ENCODE data around the gene XPR1. TPM values are rescaled to one million over a fixed set of nuclear protein-coding genes. Genes with fewer than 3 reads are reported as not detected.

XPR1 gene
- total RNA-seq, 4 donors from 2014 or later = 17.2 to 28.3 (median 26.6) TPM

DNA sequence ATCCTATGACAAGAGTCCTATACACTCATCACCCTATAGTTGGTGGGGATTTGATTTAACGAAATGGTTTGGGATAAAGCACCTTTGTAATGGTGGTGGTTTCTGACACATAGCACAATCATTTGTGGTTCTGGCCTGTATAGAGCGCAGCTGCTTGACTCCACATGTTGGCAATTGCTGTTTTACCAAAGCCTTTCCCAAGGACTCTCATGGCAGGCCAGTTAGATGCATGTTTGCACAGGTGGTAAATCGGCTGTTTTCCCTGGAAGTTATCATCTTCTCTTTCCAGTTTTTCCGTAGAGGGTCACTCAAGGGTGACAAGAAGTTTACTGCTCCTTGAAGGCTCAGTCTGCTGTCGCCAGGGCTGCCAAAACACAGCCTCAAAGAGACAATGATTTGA, 17.1 kb upstream of the XPR1 start:
- WGBS, 2 donors (ENCODE audit: low coverage in 1 of 2) = 63 to 100% methylated on average over 2 to 5 of the region's 5 CpGs
- Histone ChIP-seq H3K27me3 (no peaks in the 10 kb centered on the region), H3K4me1 (peaks cover 5 to 45% (median 6%) of the 10 kb centered on the region in 3 donors), H3K36me3 (no peaks in the 10 kb centered on the region), H3K27ac (no peak overlapping the region), H3K4me3 (no peak overlapping the region), H3K9me3 (no peaks in the 10 kb centered on the region)
- no peak for ATAC-seq
- TF ChIP-seq, protein P1, sequence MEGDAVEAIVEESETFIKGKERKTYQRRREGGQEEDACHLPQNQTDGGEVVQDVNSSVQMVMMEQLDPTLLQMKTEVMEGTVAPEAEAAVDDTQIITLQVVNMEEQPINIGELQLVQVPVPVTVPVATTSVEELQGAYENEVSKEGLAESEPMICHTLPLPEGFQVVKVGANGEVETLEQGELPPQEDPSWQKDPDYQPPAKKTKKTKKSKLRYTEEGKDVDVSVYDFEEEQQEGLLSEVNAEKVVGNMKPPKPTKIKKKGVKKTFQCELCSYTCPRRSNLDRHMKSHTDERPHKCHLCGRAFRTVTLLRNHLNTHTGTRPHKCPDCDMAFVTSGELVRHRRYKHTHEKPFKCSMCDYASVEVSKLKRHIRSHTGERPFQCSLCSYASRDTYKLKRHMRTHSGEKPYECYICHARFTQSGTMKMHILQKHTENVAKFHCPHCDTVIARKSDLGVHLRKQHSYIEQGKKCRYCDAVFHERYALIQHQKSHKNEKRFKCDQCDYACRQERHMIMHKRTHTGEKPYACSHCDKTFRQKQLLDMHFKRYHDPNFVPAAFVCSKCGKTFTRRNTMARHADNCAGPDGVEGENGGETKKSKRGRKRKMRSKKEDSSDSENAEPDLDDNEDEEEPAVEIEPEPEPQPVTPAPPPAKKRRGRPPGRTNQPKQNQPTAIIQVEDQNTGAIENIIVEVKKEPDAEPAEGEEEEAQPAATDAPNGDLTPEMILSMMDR (IDR thresholded peaks at IDR 0.05) = no peak
- no peak for TF ChIP-seq POLR2A (IDR thresholded peaks at IDR 0.05)
- no peak for TF ChIP-seq POLR2AphosphoS5 (IDR thresholded peaks at IDR 0.05)
- TF ChIP-seq EP300 (IDR thresholded peaks at IDR 0.05) = no peak

DNA sequence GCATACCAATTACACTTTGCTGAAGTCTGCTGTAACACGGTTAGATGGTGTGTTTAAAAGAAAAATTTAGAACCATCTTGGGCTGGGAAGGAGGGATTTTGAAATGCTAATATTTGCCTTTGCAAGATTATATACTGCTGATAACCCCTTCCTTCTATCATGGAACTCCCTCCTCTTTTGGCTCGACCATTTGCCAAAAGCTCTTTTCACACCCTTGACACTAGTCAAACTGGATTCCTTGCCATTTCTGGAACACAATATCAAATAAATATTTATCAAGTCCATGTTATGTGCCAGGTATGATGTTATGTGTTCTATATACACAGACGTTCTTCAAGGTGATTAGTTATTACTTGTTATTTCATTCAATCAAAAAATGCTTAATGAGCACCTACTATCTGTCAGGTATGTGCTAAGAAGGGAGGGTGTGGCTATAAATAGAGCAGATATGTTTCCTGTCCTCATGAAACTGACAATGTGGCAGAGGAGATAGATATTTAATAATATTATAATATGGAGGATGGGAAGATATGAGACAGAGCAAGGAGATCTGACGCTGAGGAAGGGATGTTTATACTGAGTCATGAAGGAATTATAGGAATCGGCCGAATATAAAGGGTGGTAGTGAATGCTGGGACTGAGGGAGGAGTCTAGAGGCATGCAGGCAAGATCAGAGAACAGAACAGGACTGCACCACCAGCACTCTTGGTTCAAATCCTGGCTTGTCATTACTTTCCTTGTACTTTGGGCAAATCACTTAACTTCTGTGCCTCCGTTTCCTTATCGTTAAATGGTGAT, 16.1 kb upstream of the XPR1 start:
- TF ChIP-seq EP300 (IDR thresholded peaks at IDR 0.05) = no peak
- TF ChIP-seq, protein P1 (IDR thresholded peaks at IDR 0.05) = no peak
- TF ChIP-seq POLR2AphosphoS5 (IDR thresholded peaks at IDR 0.05) = no peak
- no peak for TF ChIP-seq POLR2A (IDR thresholded peaks at IDR 0.05)
- H3K27me3 ChIP-seq = no peaks in the 10 kb centered on the region
- no peak for ATAC-seq
- H3K27ac ChIP-seq = no peak overlapping the region
- no peaks in the 10 kb centered on the region for H3K36me3 ChIP-seq
- H3K4me1 ChIP-seq = peaks cover 5 to 37% (median 6%) of the 10 kb centered on the region in 3 donors
- WGBS, 2 donors (ENCODE audit: low coverage in 1 of 2) = 39 to 42% methylated on average over 7 to 8 of the region's 8 CpGs
- H3K9me3 ChIP-seq = no peaks in the 10 kb centered on the region
- H3K4me3 ChIP-seq = no peak overlapping the region

DNA sequence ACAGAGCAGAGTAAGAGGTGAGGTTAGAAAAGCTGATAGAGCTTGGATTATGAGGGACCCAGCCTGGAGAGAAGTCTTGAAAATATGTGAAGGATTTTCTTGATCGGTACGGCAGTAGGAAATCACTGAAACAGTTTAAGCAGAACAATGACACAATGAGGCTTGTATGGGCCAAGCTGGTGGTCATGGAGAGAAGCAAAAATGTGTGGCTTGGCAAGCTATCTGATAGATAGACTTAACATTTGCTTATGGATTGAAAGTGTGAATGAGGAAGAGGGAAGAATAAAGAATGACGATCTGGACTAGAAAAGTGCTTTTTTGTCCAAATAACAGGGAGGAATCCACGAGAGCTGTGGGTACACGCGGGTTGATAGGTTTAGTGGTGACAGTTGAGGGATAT, 15.4 kb upstream of the XPR1 start:
- 54 to 64% methylated on average over 6 of the region's 6 CpGs for WGBS, 2 donors (ENCODE audit: low coverage in 1 of 2)
- Histone ChIP-seq H3K36me3 (no peaks in the 10 kb centered on the region), H3K27me3 (no peaks in the 10 kb centered on the region), H3K4me1 (peaks cover 3 to 30% (median 4%) of the 10 kb centered on the region in 3 donors), H3K9me3 (no peaks in the 10 kb centered on the region), H3K27ac (no peak overlapping the region), H3K4me3 (no peak overlapping the region)
- TF ChIP-seq POLR2AphosphoS5 (IDR thresholded peaks at IDR 0.05) = no peak
- no peak for TF ChIP-seq EP300 (IDR thresholded peaks at IDR 0.05)
- TF ChIP-seq, protein P1 (IDR thresholded peaks at IDR 0.05) = no peak
- TF ChIP-seq POLR2A (IDR thresholded peaks at IDR 0.05) = no peak
- no peak for ATAC-seq

DNA sequence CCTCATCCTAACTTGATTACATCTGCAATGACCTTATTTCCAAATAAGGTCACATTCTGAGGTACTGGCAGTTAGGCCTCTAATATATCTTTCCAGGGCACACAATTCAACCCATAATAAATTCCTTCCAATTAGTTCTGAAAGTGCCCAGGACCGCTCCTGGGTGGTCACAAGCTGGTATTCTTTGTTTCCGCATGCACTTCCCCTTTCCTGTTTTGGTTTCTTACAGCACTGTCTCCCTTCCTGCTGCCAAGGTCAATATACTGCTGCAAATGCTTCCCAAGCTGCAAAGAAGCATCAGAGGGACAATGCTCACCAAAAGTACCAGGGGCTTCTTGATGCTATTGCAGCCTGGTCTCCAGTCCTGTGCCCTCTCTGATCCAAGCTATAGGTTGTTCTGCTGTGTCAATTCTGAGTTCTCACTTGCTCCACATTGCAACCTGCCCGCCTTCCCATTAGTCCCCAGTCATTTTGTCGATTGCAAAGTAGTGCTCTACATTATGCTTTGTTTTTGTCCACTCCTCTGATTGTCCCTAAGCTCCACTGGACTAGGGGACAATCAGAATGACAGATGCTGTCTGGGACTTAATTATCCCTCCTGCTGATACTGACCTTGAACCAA, 13.9 kb upstream of the XPR1 start:
- Histone ChIP-seq H3K4me3 (no peak overlapping the region), H3K27me3 (no peaks in the 10 kb centered on the region), H3K36me3 (no peaks in the 10 kb centered on the region), H3K9me3 (no peaks in the 10 kb centered on the region), H3K4me1 (peaks cover 0 to 17% (median 2%) of the 10 kb centered on the region in 3 donors), H3K27ac (no peak overlapping the region)
- WGBS, 2 donors (ENCODE audit: low coverage in 1 of 2) = 92 to 93% methylated on average over 3 to 4 of the region's 4 CpGs
- no peak for TF ChIP-seq POLR2AphosphoS5 (IDR thresholded peaks at IDR 0.05)
- TF ChIP-seq, protein P1 (IDR thresholded peaks at IDR 0.05) = no peak
- TF ChIP-seq POLR2A (IDR thresholded peaks at IDR 0.05) = no peak
- no peak for TF ChIP-seq EP300 (IDR thresholded peaks at IDR 0.05)
- ATAC-seq = no peak

All from gastroesophageal sphincter (tissue), 4 donors.